Fibroblast of mammary gland (primary cell): Measurements from ENCODE around the gene LCN10.
A peak's percentile ranks its signal among the peaks of the same experiment; 100 is the strongest.

ENCODE experiments used
- DNase-seq: peaks from one replicate; pipeline ENCODE4 v3.0.0-alpha.2; 2010; ENCODE audit warnings: low read depth
- H3K4me3 ChIP-seq: 2 replicates; pipeline ENCODE4 v1.5.1; 2011; ENCODE audit warnings: low read depth, mild to moderate bottlenecking, low read length, moderate library complexity; ENCODE audit not compliant: control insufficient read depth
- CTCF ChIP-seq: conservative IDR thresholded peaks from 2 replicates; pipeline ENCODE4 v1.5.1; 2011; ENCODE audit warnings: low read depth, low read length, inconsistent platforms; ENCODE audit not compliant: control insufficient read depth, insufficient read depth

LCN10 gene

GRCh38 chr9:136728548-136729123 is 14.1 kb downstream of the LCN10 start:
- peak overlapping the region; percentile 66 for H3K4me3 ChIP-seq
- DNase-seq: peak; percentile 33
- TF ChIP-seq CTCF: no peak

- H3K4me3 ChIP-seq: peak overlapping the region; percentile 98
- no peak for TF ChIP-seq CTCF
- DNase-seq: peak; percentile 81
These were observed 14.6 kb downstream of the LCN10 start for GRCh38 chr9:136728080-136728547.

- TF ChIP-seq CTCF: peak; percentile 28
- H3K4me3 ChIP-seq: peak overlapping the region; percentile 98
- peak; percentile 32 for DNase-seq
These were observed 16.0 kb downstream of the LCN10 start for GRCh38 chr9:136726631-136727191.

GRCh38 chr9:136726118-136726517 is 16.6 kb downstream of the LCN10 start:
- peak overlapping the region; percentile 98 for H3K4me3 ChIP-seq
- no peak for TF ChIP-seq CTCF
- DNase-seq: no peak

- H3K4me3 ChIP-seq: peak overlapping the region; percentile 98
- no peak for TF ChIP-seq CTCF
- peak; percentile 75 for DNase-seq
These were observed 17.1 kb downstream of the LCN10 start for GRCh38 chr9:136725612-136726011.

- no peak overlapping the region for H3K4me3 ChIP-seq
- no peak for TF ChIP-seq CTCF
- no peak for DNase-seq
These were observed 18.0 kb downstream of the LCN10 start for GRCh38 chr9:136724772-136725171.
